GM18951 (cell line): ENCODE measurements around the gene ARGLU1.

Source experiments
- POLR2A ChIP-seq: IDR thresholded peaks from 4 replicates; pipeline ENCODE4 v1.6.1; 2011; ENCODE audit warnings: mild to moderate bottlenecking; ENCODE audit not compliant: insufficient read length, insufficient read depth; ENCODE audit errors: extremely low read depth
- in situ Hi-C: fragments of 300-500 bp; cut with MboI; formaldehyde crosslinking; loops from one replicate; pipeline ENCODE4 v1.12.0; 2022; ENCODE audit warnings: low sequenced_read_pairs, mixed read lengths, inconsistent platforms; ENCODE audit not compliant: unreplicated experiment

Gene ARGLU1

GRCh38 chr13:106570299-106570852 is 2.4 kb upstream of the ARGLU1 start:
- TF ChIP-seq POLR2A = no peak
- in situ Hi-C loops = no loop called here

GRCh38 chr13:106569233-106570095 is 1.5 kb upstream of the ARGLU1 start:
- no peak for TF ChIP-seq POLR2A
- in situ Hi-C loops = no loop called here

- in situ Hi-C loops = no loop called here
- TF ChIP-seq POLR2A = no peak
These were observed 514 bp upstream of the ARGLU1 start for GRCh38 chr13:106568299-106569003.

- in situ Hi-C loops = no loop called here
- no peak for TF ChIP-seq POLR2A
These were observed 1.1 kb downstream of the ARGLU1 start for GRCh38 chr13:106566641-106567473.

GRCh38 chr13:106565127-106565775 is 2.7 kb downstream of the ARGLU1 start:
- in situ Hi-C loops = no loop called here
- no peak for TF ChIP-seq POLR2A

GRCh38 chr13:106562301-106562700 is 5.6 kb downstream of the ARGLU1 start:
- in situ Hi-C loops = no loop called here

GRCh38 chr13:106561551-106562170 is 6.3 kb downstream of the ARGLU1 start:
- in situ Hi-C loops = no loop called here
- TF ChIP-seq POLR2A = no peak

More at GRCh38 chr13:106562301-106562700, 5.6 kb downstream of the ARGLU1 start:
- no peak for TF ChIP-seq POLR2A

GRCh38 chr13:106560821-106561220 is 7.1 kb downstream of the ARGLU1 start:
- TF ChIP-seq POLR2A = no peak
- in situ Hi-C loops = no loop called here

GRCh38 chr13:106558527-106558926 is 9.4 kb downstream of the ARGLU1 start:
- in situ Hi-C loops = no loop called here
- TF ChIP-seq POLR2A = no peak

- in situ Hi-C loops = no loop called here
- TF ChIP-seq POLR2A = no peak
These were observed 12.2 kb downstream of the ARGLU1 start for GRCh38 chr13:106555631-106556328.

- TF ChIP-seq POLR2A = no peak
- in situ Hi-C loops = no loop called here
These were observed 16.2 kb downstream of the ARGLU1 start for GRCh38 chr13:106551751-106552150.

- in situ Hi-C loops = no loop called here
- TF ChIP-seq POLR2A = no peak
These were observed 16.6 kb downstream of the ARGLU1 start for GRCh38 chr13:106551350-106551749.
